ENCODE results near the gene C2CD2.

The C2CD2 gene

DNA sequence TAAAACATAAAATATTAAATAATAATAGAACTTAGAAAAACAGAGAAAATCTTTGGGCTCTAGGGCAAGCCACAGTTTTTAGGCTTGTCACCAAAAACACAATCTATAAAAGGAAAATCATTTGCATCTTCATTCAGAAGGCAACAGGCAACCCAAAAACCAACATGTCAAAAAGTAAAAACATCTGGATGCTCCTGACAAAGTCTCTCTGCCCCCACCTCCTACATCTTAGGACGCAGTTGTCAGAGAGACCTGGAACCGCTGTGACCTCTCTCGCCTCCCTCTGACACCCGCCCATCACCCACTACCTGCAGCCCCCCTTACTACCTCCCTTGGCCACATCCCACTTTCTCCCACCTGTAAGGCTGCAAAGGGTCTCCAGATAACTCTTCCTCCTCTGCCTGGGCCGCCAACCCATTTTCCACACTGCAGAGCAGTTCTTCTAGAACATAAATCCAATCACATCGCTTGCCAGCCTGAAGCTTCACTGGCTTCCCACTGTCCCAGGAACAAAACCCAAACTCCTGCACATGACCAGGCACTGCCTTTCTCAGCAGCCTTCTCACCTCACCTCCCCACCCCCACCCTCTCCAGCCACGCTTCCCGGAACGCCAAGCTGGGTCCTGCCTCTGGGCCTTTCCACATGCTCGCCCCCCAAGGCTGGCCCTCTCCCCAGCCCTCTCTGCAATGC, 89.4 kb downstream of the C2CD2 start:
- in situ Hi-C loops (cut with HindIII; ENCODE audit: low pct_ligation_motif_present, low pct_unique_long_range_greater_than_20kb, low sequenced_read_pairs) = no loop called here
- no peak for DNase-seq

DNA sequence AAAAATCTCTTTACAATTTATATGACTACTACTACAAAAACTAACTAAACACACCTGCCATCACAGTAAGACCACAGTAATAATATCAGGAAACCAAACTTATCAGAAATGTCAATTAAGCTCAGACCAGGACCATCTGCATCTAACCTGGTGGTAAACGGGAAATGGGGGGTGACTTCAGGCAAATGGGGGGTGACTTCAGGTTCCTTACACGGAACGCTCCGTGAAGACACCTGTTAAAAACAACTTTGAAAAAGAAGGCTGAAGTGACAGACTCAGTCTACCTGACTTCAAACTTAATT, 90.4 kb downstream of the C2CD2 start:
- in situ Hi-C loops (cut with HindIII; ENCODE audit: low pct_ligation_motif_present, low pct_unique_long_range_greater_than_20kb, low sequenced_read_pairs) = no loop called here
- no peak for DNase-seq

DNA sequence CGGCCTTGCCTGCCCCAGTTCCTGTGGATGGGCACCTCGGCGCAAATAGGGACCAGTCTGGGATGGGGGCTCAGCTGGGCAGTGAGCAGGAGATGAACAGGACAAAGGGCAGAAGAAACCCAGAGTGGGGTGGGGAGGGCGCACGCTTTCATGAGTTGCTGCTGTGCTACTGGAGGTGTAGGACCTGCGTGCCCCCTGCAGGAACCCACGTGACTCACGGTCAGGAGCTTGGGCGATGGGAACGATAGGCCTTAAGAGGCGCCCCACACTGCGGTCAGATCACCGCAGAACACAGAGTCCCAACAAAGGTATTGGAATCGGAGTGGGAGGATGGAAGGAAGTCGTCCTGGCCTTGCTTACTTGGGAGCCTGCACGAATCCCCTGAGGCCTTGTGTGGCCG, 91.8 kb downstream of the C2CD2 start:
- in situ Hi-C loops (cut with HindIII; ENCODE audit: low pct_ligation_motif_present, low pct_unique_long_range_greater_than_20kb, low sequenced_read_pairs) = no loop called here
- DNase-seq = no peak

DNA sequence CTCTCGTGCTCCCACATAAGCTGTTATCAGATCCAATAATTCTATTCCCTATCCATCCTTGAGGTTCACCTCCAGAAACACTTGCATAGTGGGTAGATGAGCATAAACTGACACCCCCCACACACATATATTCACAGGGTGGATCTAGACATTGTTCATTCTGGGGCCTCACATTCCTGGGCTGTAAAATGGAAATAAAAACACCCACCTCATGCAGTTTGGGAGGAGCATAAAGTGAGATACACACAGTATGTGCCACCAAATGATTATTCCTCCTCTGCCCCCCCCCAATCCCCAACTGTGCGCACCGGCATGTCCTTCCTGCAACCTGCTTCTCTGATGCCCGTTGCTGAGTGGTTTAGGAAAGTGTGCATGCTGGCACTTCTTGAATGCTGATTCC, 92.6 kb downstream of the C2CD2 start:
- DNase-seq = no peak
- in situ Hi-C loops (cut with HindIII; ENCODE audit: low pct_ligation_motif_present, low pct_unique_long_range_greater_than_20kb, low sequenced_read_pairs) = no loop called here

DNA sequence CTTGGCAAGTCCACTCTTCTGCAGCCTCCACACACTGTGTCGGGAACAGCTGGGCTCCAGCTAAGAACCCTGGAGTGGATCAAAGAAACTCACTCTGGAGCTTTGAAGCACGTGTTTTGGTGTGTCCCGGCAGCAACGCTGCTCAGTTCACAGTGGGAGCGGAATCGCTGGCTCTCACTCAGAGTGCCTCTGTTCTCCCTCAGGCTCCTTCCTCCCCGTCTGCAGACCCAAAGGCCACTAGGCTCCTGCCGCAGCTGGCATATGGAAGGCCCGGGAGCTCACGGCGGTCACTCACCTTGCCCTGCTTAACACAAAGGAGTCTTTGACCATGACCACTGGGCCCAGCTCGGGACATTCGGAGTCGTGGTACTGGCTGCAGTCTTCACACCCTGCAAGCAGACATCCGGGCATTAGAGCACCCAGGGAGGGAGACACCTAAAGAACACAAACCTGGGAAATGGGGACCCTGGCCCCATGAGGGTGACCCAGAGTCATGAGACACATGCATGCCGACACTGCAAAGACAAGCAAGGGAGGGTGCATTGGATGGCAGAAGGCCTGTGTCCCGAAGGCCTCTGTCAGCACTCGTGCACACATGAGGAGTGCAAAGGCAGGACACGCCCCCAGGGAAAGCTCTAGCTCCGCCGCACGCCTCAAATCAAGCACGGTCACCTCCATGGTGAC, 94.4 kb downstream of the C2CD2 start:
- DNase-seq = no peak
- in situ Hi-C loops (cut with HindIII; ENCODE audit: low pct_ligation_motif_present, low pct_unique_long_range_greater_than_20kb, low sequenced_read_pairs) = no loop called here

DNA sequence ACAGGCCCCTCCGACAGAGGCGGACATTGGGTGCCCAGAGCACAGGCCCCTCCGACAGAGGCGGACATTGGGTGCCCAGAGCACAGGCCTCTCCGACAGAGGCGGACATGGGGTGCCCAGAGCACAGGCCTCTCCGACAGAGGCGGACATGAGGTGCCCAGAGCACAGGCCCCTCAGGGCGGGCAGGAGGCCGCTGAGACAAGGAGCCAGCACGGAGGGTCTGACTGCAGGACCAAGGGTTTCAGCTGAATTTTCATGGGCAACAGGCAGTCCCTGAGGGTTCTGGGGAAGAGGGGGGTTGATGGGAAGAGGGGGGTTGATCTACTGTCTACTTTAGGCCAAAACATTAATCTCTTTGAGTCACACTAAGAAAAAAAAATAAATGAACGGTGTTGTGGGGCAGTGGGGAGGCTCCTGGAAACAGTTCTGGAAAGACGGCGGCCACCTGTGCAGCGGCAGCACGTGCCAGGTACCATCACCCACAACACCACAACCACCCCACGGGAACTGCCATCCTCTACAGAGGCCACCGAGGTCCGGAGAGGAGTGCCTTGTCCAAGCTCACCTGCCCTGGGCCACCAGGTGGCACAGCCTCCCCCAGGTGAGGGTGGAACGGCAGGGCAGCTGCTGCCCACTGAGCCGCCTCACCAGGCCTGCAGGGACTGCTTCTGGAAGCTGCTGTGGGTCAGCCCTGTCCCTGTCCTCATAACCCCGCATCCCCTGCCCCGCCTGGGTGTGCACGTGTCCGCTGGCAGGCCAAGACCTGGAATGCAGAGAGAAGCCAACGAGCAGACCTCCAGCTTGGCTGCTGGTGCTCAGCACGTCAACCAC, 95.1 kb downstream of the C2CD2 start:
- DNase-seq = no peak
- in situ Hi-C loops (cut with HindIII; ENCODE audit: low pct_ligation_motif_present, low pct_unique_long_range_greater_than_20kb, low sequenced_read_pairs) = no loop called here

DNA sequence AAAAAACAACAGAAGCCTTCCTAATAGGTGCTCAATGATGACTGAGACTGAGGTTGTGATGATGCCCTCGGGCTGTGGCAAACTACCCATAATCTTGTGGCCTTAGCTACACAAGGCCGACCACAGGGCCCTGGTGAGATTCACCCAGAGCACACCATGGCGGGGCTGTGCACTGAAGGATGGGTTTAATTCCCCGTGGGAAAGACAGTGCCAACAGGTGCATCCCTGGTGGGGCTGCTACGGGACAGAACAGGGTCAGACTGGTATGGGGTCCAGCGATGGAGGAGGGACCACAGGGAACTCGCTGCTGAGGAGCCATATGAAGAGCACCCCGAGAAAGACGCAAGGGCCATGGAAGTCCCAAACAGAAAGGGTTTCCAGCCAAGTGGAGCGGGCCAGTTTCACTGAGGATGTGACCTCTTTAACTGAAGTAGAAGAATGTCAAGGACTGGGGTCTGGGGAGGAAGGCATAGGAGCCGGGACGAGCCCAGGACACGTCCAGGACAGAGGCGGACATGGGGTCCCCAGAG, 96.0 kb downstream of the C2CD2 start:
- no peak for DNase-seq
- in situ Hi-C loops (cut with HindIII; ENCODE audit: low pct_ligation_motif_present, low pct_unique_long_range_greater_than_20kb, low sequenced_read_pairs) = no loop called here

DNA sequence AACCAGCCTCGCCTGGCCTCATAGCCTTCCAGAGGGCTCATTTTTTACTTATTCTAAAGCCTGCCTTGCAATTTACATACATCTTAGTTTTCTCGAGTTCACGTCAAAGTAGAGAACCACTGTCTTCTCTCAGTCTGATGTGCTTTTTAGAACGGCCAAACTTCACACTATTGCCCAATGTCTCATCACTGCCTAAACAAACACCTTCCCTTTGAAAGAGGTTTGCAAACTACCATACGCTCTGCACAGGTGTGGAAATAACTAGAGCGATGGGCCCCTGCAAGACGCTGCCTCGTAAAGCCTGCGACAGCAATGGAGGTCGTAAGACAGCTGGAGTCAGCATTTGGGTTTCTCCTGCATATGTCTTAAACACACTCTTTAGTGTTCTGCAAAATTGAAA, 97.2 kb downstream of the C2CD2 start:
- in situ Hi-C loops (cut with HindIII; ENCODE audit: low pct_ligation_motif_present, low pct_unique_long_range_greater_than_20kb, low sequenced_read_pairs) = no loop called here
- no peak for DNase-seq

DNA sequence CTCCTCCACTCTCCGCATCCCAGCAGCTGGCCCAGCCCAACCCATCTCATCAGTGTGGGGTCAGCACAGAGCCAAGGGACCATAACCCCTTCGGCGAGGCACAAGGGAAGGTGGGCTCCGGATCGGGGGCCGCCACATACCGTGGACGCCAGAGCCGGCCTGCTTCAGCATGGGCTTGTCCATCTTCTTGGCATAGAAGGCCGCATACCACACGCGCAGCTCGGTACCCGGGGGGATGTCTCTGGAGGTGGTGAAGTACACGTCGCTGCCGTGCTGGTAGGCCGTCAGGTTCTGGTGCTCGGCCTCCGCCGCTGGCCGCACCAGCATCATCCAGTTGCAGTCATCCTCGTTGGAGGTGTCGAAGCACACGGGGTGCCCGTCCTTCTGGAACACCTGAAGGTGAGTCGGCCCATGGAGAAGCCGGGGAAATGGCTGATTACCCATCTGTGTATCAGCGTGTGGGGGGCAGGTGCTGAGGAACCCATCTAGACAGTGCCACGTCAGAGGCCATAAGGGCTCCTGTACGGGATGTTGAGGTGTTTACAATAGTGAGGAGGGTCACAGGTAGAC, 99.3 kb downstream of the C2CD2 start:
- in situ Hi-C loops (cut with HindIII; ENCODE audit: low pct_ligation_motif_present, low pct_unique_long_range_greater_than_20kb, low sequenced_read_pairs) = no loop called here
- DNase-seq = no peak

DNA sequence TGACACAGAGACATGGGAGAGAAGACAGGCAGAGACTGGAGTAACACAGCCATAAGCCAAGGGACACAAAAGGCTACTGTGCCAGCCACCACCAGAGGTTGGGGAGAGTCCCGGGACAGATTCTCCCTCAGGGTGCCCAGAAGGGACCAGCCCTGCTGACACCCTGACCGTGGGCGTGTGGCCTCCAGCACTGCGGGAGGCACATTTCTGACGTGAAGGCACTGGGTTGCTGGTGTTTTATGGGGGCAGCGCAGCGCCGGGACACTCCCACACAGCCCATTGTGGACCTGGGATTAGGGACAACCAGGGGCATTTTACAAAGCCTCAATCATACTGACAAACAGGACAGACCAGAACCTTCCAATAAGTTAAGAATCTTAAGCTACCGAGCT, 100.9 kb downstream of the C2CD2 start:
- DNase-seq = no peak
- in situ Hi-C loops (cut with HindIII; ENCODE audit: low pct_ligation_motif_present, low pct_unique_long_range_greater_than_20kb, low sequenced_read_pairs) = no loop called here

DNA sequence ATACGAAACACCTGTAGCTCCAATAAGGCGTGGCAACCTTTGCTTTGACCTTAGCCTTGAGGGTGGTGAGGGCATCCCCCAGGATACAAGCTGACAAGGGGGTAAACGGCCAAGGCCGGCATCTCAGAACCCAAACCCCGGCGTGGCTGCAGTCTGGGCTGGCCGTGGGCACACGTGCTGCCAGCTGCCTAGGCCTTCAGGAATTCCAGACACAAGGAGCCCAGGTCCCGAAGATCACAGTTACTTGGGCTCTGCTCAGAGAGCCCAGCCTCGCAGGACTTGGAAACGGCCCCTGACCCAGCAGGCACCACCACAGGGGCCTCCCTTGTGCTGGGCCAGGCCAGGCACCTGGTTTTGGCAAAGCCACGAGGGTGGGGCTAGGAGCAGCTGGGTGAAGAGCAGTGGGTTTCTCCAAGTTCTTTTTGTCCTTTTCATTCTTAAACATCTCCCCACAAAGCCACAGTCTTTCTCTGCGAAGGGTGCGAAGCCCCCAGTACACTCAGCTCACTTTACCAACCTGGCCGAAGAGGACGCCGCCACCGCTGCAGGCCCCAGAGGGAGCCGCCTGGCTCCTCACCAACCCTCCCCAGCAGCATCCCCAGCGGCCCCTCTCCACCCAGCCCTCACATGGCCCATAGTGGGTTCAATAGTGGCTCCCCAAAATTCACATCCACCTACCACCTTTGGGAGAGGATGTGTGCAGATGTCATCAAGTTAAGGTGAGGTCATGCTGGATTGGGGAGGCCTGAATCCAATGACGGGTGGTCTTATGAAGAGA, 101.5 kb downstream of the C2CD2 start:
- in situ Hi-C loops (cut with HindIII; ENCODE audit: low pct_ligation_motif_present, low pct_unique_long_range_greater_than_20kb, low sequenced_read_pairs) = no loop called here
- no peak for DNase-seq

DNA sequence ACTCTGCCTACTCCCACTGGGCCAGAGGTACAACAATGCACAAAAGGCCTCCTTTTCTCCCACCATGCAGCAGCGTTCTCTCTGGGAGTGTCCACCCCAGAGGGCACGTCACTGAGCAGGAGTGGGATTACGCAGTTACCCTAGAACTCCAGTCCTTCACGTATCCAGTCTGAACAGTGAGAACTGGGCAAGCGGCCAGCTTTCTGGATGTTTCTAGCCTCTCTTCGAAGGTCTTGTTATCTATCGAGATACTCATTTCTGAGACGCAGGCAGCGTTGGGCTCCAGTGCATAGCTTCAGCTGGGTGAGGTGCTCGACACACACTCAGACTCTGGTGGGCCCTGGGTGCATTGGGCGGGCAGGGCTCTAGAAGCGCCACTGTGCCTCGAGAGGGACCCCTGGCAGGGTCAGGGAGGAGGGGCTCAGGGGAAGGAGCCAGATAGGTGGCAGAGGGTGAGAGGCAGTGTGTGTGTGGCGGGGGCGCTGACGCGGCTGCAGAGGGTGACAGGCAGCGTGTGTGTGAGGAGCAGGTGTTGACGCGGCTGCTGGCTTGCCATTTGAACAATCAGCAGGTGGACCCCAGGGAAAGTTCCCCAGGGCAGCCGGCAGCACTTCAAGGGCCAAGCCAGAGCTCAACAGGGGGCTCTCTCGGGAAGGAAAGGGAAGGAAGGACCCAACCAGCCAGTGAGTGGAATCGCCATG, 102.6 kb downstream of the C2CD2 start:
- no peak for DNase-seq
- in situ Hi-C loops (cut with HindIII; ENCODE audit: low pct_ligation_motif_present, low pct_unique_long_range_greater_than_20kb, low sequenced_read_pairs) = no loop called here

DNA sequence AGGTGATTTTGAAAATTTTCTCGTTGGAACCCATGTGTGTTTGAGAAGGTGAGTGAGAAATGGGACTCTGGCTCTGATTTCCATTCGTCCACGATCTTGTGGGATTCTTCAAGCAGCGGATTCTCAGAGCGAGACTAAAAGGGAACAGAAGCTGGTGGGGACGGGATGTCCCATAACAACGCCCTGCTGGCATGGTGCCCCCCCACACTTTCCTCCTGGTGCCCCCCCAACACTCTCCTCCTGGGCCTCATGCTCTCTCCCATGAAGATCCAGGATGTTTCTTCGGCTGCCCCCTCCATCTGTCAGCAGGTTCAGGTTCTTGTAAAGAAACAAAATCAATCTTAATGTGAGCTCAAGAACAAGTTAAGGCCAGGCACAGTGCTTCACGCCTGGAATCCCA, 103.7 kb downstream of the C2CD2 start:
- in situ Hi-C loops (cut with HindIII; ENCODE audit: low pct_ligation_motif_present, low pct_unique_long_range_greater_than_20kb, low sequenced_read_pairs) = no loop called here
- no peak for DNase-seq

DNA sequence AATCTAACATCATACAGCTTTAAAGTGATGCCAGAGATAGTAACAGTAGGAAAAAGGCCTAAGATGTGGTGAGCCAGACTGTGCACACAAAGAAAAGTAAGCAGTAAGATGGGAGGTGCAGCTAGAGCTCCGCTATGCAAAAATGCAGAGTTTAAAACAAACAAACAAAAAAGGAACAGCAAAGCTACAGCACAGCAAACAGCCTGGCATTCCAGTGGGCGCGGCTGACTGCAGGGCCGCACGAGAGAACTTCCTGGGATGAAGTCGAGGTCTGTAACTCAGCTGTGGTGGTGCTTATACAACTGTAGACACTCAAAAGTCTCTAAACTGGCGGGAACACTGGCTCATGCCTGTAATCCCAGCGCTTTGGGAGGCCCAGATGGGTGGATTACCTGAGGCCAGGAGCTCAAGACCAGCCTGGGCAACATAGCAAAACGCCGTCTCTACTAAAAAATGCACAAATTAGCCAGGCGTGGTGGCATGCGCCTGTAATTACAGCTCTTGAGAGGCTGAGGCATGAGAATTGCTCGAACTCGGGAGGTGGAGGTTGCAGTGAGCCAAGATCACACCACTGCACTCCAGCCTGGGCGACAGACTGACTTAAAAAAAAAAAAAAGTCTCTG, 104.7 kb downstream of the C2CD2 start:
- DNase-seq = no peak
- in situ Hi-C loops (cut with HindIII; ENCODE audit: low pct_ligation_motif_present, low pct_unique_long_range_greater_than_20kb, low sequenced_read_pairs) = no loop called here

DNA sequence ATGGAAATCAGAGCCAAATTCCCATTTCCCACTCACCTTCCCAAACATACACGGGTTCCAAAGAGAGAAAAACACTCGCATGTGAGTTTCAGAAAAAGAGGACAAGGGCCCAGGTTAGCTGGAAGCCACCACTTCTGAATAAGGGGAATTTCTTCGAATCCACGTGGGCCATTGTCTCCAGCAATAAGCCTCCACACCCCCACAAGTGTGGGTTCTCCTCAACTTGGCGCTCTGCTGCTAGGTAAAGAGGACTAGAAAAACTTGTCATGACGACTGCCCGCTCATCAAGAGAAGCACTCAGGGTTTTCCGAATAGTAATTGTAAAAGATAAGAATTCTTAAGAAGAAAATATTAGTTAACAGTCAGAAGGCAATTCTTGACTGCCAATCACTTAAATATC, 105.3 kb downstream of the C2CD2 start:
- in situ Hi-C loops (cut with HindIII; ENCODE audit: low pct_ligation_motif_present, low pct_unique_long_range_greater_than_20kb, low sequenced_read_pairs) = no loop called here
- no peak for DNase-seq

DNA sequence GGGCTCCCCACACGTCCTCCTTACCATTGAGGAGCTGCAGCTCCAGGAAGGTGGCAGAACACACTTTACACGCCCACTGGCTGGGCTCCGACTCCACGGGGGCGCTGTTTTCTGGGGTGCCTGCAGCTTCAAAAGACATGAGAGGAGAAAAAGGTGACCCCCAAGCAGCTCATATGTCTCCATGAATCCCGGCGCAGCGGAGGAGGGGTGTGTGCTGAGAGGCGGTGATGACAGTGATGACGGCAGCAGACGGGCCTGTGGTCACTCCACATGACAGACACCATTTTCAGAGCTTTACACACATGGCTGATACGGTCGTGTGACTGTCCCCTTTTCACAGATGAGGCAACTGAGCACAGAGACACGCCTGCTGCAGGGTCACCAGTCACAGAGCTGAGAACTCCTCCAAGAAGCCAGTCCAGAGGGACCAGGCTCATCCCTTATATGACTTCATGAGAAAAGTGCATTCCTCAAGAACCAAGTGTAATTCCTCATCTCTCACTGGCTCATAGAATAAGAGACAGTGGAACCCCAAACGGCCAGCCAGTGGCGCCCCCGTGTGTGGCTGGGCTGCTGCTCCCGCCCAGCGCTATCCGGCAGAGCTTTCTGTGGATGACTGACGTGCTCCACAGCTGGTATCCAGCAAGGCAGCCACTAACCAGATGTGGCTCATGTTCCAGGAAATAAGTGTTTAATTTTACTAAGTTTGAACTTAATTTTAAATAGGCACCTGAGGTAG, 106.6 kb downstream of the C2CD2 start:
- DNase-seq = no peak

DNA sequence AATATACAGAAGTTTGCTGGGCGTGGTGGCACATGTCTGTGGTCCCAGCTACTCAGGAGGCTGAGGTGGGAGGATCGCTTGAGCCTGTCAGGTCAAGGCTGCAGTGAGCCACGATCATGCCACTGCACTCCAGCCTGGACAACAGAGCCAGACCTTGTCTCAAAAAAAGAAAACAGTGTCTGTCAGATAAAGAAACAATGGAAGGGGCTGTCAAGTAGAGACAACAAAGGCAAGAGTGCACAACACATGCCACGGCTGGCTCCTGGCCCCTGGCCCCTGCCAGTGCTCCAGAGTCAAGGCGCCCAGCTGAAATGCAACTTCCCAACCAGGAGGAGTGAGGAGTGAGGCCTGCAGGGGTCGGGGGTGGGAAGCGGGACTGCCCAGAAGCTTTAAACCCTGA, 107.3 kb downstream of the C2CD2 start:
- in situ Hi-C loops (cut with HindIII; ENCODE audit: low pct_ligation_motif_present, low pct_unique_long_range_greater_than_20kb, low sequenced_read_pairs) = no loop called here
- no peak for DNase-seq

More for the DNA sequence above, 106.6 kb downstream of the C2CD2 start:
- in situ Hi-C loops (cut with HindIII; ENCODE audit: low pct_ligation_motif_present, low pct_unique_long_range_greater_than_20kb, low sequenced_read_pairs) = no loop called here

Data from ACHN (cell line).